ENCODE results near the gene LHFPL2. TPM values are rescaled to one million over a fixed set of nuclear protein-coding genes. Genes with fewer than 3 reads are reported as not detected.
A peak's percentile ranks its signal among the peaks of the same experiment; 100 is the strongest.

The LHFPL2 gene
- total and polyA plus RNA-seq, 9 of the 15 experiments (the other 6 are each of a cell fraction or from before 2014, with no cell fraction given), result 1.0 to 6.6 (median 4.6) TPM

GRCh38 chr5:78527054-78527859, 121.3 kb downstream of the LHFPL2 start (continued):
- TF ChIP-seq ZFP91 (CRISPR knock-in tag; IDR thresholded peaks at IDR 0.05) (no peak), ZBTB33 (CRISPR knock-in tag; IDR thresholded peaks at IDR 0.05) (no peak), SRSF9 (IDR thresholded peaks at IDR 0.05; ENCODE audit: borderline replicate concordance, low read depth, low read length) (no peak), ZNF766 (CRISPR knock-in tag; conservative IDR thresholded peaks at IDR 0.05) (no peak), ZNF354B (CRISPR knock-in tag; IDR thresholded peaks at IDR 0.05) (no peak), NCOA6 (IDR thresholded peaks at IDR 0.05) (no peak), KAT7 (CRISPR knock-in tag; IDR thresholded peaks at IDR 0.05; ENCODE audit: borderline replicate concordance) (no peak), CREM (IDR thresholded peaks at IDR 0.05; ENCODE audit: low read depth) (peak; percentile 62; the same call in 1 of the 2 replicates), MAFF (IDR thresholded peaks at IDR 0.05; ENCODE audit: low read length) (peak; percentile 93), MAFG (tag; conservative IDR thresholded peaks at IDR 0.05) (peak; percentile 98), GATA2 (CRISPR knock-in tag; IDR thresholded peaks at IDR 0.05) (no peak), CHAMP1 (IDR thresholded peaks at IDR 0.05) (no peak), DMBX1 (CRISPR knock-in tag; IDR thresholded peaks at IDR 0.05; ENCODE audit: borderline replicate concordance) (peak; percentile 37; the same call in 1 of the 2 replicates), TRIM24 (IDR thresholded peaks at IDR 0.05) (peak; percentile 83 to 88), DPF2 (IDR thresholded peaks at IDR 0.05) (peak; percentile 86), SRSF1 (IDR thresholded peaks at IDR 0.05; ENCODE audit: low read depth, low read length) (no peak), EWSR1 (IDR thresholded peaks at IDR 0.05; ENCODE audit: borderline replicate concordance, low read depth, partially characterized antibody) (no peak)

All from K562 (cell line).